Brain microvascular endothelial cell (primary cell): ENCODE results near the gene UBXN4.

Source experiments
- DNase-seq: peaks from one replicate; pipeline ENCODE4 v3.0.0-alpha.2; 2020
- H3K27ac ChIP-seq: fragments of 250-450 bp; sonication (Bioruptor Pico); 2 replicates; pipeline ENCODE4 v1.5.1; 2020; ENCODE audit warnings: mild to moderate bottlenecking, moderate library complexity
- H3K27me3 ChIP-seq: fragments of 250-450 bp; sonication (Bioruptor Pico); replicated peaks from 2 replicates; pipeline ENCODE4 v1.5.1; 2020; ENCODE audit warnings: mild to moderate bottlenecking
- H3K36me3 ChIP-seq: fragments of 250-450 bp; sonication (Bioruptor Pico); replicated peaks from 2 replicates; pipeline ENCODE4 v1.5.1; 2020; ENCODE audit warnings: mild to moderate bottlenecking
- H3K4me3 ChIP-seq: 2 replicates; pipeline ENCODE4 v1.5.1; 2011; ENCODE audit warnings: low read depth, mild to moderate bottlenecking, control low read depth, low read length, moderate library complexity
- CTCF ChIP-seq: IDR thresholded peaks from 2 replicates; pipeline ENCODE4 v1.5.1; 2011; ENCODE audit warnings: low read depth, mild to moderate bottlenecking, moderate library complexity, low read length, control low read depth, inconsistent platforms; ENCODE audit errors: missing control alignments
- in situ Hi-C: cut with HindIII; loops from 2 replicates; pipeline ENCODE4 v1.10.0; 2017; ENCODE audit warnings: low sequenced_read_pairs, low pct_ligation_motif_present

Gene UBXN4

DNA sequence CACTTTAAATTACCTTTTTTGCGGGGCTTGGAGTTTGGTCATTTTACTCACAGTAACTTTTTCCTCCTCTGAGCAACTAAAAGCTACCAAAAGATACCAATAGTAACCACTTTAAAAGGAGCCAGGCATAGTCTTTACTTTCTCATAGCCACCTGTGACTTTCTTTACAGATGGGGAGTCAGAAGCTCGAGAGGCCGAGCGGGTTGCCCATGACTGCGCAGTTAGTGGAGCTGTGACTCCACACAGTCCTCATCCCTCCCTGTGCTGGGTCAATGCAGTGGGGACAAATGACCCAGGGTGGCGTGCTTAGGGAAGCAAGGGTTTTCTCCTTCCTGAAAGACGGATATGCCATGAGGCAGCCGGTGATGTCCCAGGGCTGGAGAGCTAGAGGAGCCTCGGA is 83.5 kb downstream of the UBXN4 start:
- DNase-seq, result no peak
- TF ChIP-seq CTCF, result no peak
- H3K36me3 ChIP-seq, result no peaks in the 10 kb centered on the region
- H3K4me3 ChIP-seq, result no peak overlapping the region
- in situ Hi-C loops, result no loop called here
- no peak overlapping the region for H3K27ac ChIP-seq
- H3K27me3 ChIP-seq, result no peaks in the 10 kb centered on the region

DNA sequence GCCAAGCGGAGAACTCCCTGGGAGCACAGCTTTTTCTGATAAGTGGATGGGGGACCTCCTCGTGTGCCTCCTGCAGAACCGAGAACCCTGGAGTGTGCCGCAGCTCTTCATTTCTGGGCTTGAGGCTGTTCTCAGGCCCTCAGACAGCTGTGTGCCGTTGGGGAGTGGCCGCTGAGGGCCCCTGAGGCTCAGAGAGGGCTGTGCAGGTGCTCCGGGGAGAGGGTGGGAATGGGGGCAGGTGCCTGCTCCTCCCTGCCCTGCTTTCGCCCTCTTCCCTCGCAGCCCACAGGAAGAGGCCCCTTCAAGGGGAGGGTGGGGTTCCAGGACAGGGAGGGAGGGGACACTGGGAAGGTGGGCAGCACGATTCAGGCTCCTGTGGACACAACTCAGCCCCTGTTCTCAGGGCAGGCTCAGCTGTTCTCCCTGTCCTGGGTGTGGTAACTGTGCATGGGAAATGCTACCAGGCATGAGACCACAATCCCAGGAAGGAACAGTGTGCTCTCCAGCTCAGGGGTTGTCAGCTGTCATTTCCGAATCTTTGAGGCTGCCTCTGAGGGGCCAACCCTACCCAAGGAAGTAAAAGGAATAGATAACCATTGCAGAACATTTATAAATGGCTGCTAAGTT is 84.0 kb downstream of the UBXN4 start:
- Histone ChIP-seq H3K36me3 (no peaks in the 10 kb centered on the region), H3K4me3 (no peak overlapping the region), H3K27me3 (no peaks in the 10 kb centered on the region), H3K27ac (no peak overlapping the region)
- no peak for DNase-seq
- in situ Hi-C loops, result no loop called here
- TF ChIP-seq CTCF, result no peak

GRCh38 chr2:135826544-135826943 is 84.9 kb downstream of the UBXN4 start:
- in situ Hi-C loops, result no loop called here
- no peak for TF ChIP-seq CTCF
- H3K36me3 ChIP-seq, result no peaks in the 10 kb centered on the region
- H3K27me3 ChIP-seq, result no peaks in the 10 kb centered on the region
- H3K4me3 ChIP-seq, result no peak overlapping the region
- no peak overlapping the region for H3K27ac ChIP-seq
- no peak for DNase-seq

DNA sequence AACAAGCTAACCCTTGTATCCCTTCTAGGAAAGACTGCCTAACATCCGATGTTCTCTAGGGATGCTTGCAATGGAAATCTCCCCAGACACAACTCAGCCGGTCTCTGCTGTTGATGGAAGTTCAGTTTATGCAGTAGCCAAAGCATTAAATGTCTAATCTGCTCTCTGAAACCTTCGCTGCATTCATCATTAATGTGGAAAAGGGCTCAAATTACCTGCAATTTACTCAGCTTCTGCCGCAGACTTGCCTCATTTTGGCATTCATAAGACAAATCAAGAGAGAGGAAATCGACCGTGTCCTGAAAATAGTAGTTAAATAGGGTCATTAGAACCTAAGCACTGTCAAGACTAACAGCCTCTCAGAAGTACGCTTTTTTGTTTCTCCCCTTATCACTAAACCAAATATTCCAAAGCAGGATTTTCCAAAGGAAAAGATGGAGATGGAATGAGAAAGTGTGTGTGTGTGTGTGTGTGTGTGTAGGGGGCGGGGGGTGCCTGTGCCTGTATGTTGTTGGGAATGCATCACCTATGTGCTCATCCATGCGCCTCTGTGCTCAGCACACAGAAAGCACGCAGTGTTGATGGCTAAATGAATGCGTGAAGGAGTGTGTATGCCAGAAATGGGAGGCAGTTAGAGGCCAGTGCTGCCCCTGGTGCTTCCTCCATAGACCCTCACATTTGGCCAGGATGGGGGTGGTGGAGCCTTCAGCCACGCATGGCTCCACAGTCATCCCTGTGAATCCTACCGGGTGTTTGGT is 87.9 kb downstream of the UBXN4 start:
- TF ChIP-seq CTCF, result no peak
- Histone ChIP-seq H3K27me3 (no peaks in the 10 kb centered on the region), H3K4me3 (no peak overlapping the region), H3K36me3 (no peaks in the 10 kb centered on the region), H3K27ac (no peak overlapping the region)
- in situ Hi-C loops, result no loop called here
- DNase-seq, result no peak

DNA sequence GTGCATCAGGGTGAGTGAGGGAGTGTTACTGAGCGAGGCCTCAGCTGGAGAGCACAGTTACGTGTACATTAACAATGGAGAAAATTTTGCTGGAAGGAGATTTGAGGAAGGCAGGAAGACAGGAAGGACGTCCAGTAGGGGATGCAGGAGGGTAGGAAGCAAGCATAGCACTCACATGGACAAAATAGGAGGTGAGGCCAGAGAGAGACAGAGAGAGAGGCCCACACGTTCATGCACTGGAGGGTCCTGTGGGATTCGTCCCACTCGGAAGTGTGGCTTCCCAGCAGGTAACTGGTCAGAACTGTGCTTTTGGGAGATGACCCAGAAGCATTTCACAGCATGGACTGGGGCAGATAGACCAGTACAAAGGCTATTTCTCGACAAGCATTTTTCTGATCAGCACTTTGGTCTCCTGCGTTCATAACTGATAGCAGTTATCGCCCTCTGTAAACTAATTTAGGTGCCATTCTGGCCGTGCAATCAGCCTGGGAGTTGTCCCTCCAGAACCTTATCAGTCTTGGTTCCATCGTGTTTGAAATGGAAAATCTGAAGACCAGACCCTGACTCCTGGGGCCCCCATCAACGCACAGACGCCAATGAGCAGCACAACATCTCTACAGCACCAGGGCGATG is 89.6 kb downstream of the UBXN4 start:
- TF ChIP-seq CTCF, result no peak
- DNase-seq, result no peak
- Histone ChIP-seq H3K27ac (no peak overlapping the region), H3K36me3 (no peaks in the 10 kb centered on the region), H3K4me3 (no peak overlapping the region), H3K27me3 (no peaks in the 10 kb centered on the region)
- in situ Hi-C loops, result no loop called here
